ENCODE results near the gene PYGO1. TPM values are rescaled to one million over a fixed set of nuclear protein-coding genes. Genes with fewer than 3 reads are reported as not detected.

PYGO1 gene
- total and polyA plus RNA-seq, 7 experiments from 2014 or later: not detected

- Mint-ChIP-seq H3K4me1 (no peaks in the 10 kb centered on the region), H3K27me3 (peaks cover 0 to 11% (median 0%) of the 10 kb centered on the region in 5 donors), H3K27ac (peak overlapping the region in 1 of 9 donors; percentile 27), H3K4me3 (no peak overlapping the region), H3K9me3 (no peaks in the 10 kb centered on the region), H3K36me3 (no peaks in the 10 kb centered on the region)
- intact Hi-C loops (cut with micrococcal nuclease): no loop called here
- Histone ChIP-seq H3K27ac (ENCODE audit: low read depth, low read length) (no peak overlapping the region), H3K27me3 (ENCODE audit: control insufficient read depth in 2 of 2, insufficient read depth in 2 of 2, low read length in 2 of 2) (no peaks in the 10 kb centered on the region), H3K36me3 (ENCODE audit: control insufficient read depth in 2 of 3, insufficient read depth in 3 of 3, low read length in 3 of 3) (no peaks in the 10 kb centered on the region), H3K9me3 (ENCODE audit: control insufficient read depth in 2 of 3, low read length in 3 of 3) (no peaks in the 10 kb centered on the region), H3K4me1 (ENCODE audit: control insufficient read depth in 2 of 2, insufficient read depth in 2 of 2, low read length in 2 of 2) (no peaks in the 10 kb centered on the region), H3K4me3 (ENCODE audit: low read length) (no peak overlapping the region)
- DNase-seq: no peak
- ATAC-seq: no peak
- ChIA-PET CTCF (no interaction called here), POLR2A (no interaction called here)
Observed at GRCh38 chr15:55627730-55628368, 39.7 kb upstream of the PYGO1 start.

GRCh38 chr15:55619783-55620182 lies 31.6 kb upstream of the PYGO1 start:
- H3K36me3 Mint-ChIP-seq: no peaks in the 10 kb centered on the region
- ATAC-seq (no peak), DNase-seq (no peak)
- ChIA-PET CTCF (no interaction called here), POLR2A (no interaction called here)
- no peak overlapping the region for H3K27ac Mint-ChIP-seq
- Histone ChIP-seq H3K27ac (ENCODE audit: low read depth, low read length) (no peak overlapping the region), H3K4me1 (ENCODE audit: control insufficient read depth in 2 of 2, insufficient read depth in 2 of 2, low read length in 2 of 2) (no peaks in the 10 kb centered on the region), H3K36me3 (ENCODE audit: control insufficient read depth in 2 of 3, insufficient read depth in 3 of 3, low read length in 3 of 3) (no peaks in the 10 kb centered on the region), H3K27me3 (ENCODE audit: control insufficient read depth in 2 of 2, insufficient read depth in 2 of 2, low read length in 2 of 2) (no peaks in the 10 kb centered on the region), H3K4me3 (ENCODE audit: low read length) (no peak overlapping the region), H3K9me3 (ENCODE audit: control insufficient read depth in 2 of 3, low read length in 3 of 3) (no peaks in the 10 kb centered on the region)
- peaks cover 21 to 28% (median 26%) of the 10 kb centered on the region in 5 donors for H3K27me3 Mint-ChIP-seq
- H3K4me3 Mint-ChIP-seq: no peak overlapping the region
- no peaks in the 10 kb centered on the region for H3K4me1 Mint-ChIP-seq
- H3K9me3 Mint-ChIP-seq: no peaks in the 10 kb centered on the region
- intact Hi-C loops (cut with micrococcal nuclease): no loop called here

GRCh38 chr15:55618387-55618786 lies 30.2 kb upstream of the PYGO1 start:
- Mint-ChIP-seq H3K27ac (no peak overlapping the region), H3K9me3 (no peaks in the 10 kb centered on the region), H3K36me3 (no peaks in the 10 kb centered on the region), H3K4me3 (no peak overlapping the region), H3K27me3 (peaks cover 33 to 37% (median 35%) of the 10 kb centered on the region in 5 donors), H3K4me1 (no peaks in the 10 kb centered on the region)
- Histone ChIP-seq H3K27ac (ENCODE audit: low read depth, low read length) (no peak overlapping the region), H3K36me3 (ENCODE audit: control insufficient read depth in 2 of 3, insufficient read depth in 3 of 3, low read length in 3 of 3) (no peaks in the 10 kb centered on the region), H3K4me1 (ENCODE audit: control insufficient read depth in 2 of 2, insufficient read depth in 2 of 2, low read length in 2 of 2) (no peaks in the 10 kb centered on the region), H3K27me3 (ENCODE audit: control insufficient read depth in 2 of 2, insufficient read depth in 2 of 2, low read length in 2 of 2) (peaks cover 0 to 5% of the 10 kb centered on the region in 2 donors), H3K9me3 (ENCODE audit: control insufficient read depth in 2 of 3, low read length in 3 of 3) (no peaks in the 10 kb centered on the region), H3K4me3 (ENCODE audit: low read length) (no peak overlapping the region)
- DNase-seq: no peak
- POLR2A ChIA-PET: no interaction called here
- ATAC-seq: no peak
- CTCF ChIA-PET: interaction anchor here (0.6 to 0.9 kb wide), 2 partner anchors 25 to 144 kb away, joined by 3 read pairs; no protein-coding TSS in a partner anchor
- intact Hi-C loops (cut with micrococcal nuclease): no loop called here

GRCh38 chr15:55615445-55615844 lies 27.3 kb upstream of the PYGO1 start:
- no peak overlapping the region for H3K4me3 Mint-ChIP-seq
- no peak for ATAC-seq

GRCh38 chr15:55613727-55614126 lies 25.6 kb upstream of the PYGO1 start:
- H3K9me3 ChIP-seq (ENCODE audit: control insufficient read depth in 2 of 3, low read length in 3 of 3): no peaks in the 10 kb centered on the region
- H3K36me3 ChIP-seq (ENCODE audit: control insufficient read depth in 2 of 3, insufficient read depth in 3 of 3, low read length in 3 of 3): no peaks in the 10 kb centered on the region
- peaks cover 0 to 5% of the 10 kb centered on the region in 2 donors for H3K27me3 ChIP-seq (ENCODE audit: control insufficient read depth in 2 of 2, insufficient read depth in 2 of 2, low read length in 2 of 2)
- no peak overlapping the region for H3K4me3 ChIP-seq (ENCODE audit: low read length)
- ChIA-PET POLR2A (no interaction called here), CTCF (no interaction called here)
- H3K27ac ChIP-seq (ENCODE audit: low read depth, low read length): no peak overlapping the region
- Mint-ChIP-seq H3K27ac (no peak overlapping the region), H3K4me1 (no peaks in the 10 kb centered on the region), H3K9me3 (peaks cover 0 to 10% (median 0%) of the 10 kb centered on the region in 11 donors), H3K36me3 (no peaks in the 10 kb centered on the region), H3K27me3 (peaks cover 28 to 49% (median 45%) of the 10 kb centered on the region in 5 donors), H3K4me3 (no peak overlapping the region)
- intact Hi-C loops (cut with micrococcal nuclease): no loop called here
- H3K4me1 ChIP-seq (ENCODE audit: control insufficient read depth in 2 of 2, insufficient read depth in 2 of 2, low read length in 2 of 2): no peaks in the 10 kb centered on the region
- DNase-seq (no peak), ATAC-seq (no peak)

More at GRCh38 chr15:55615445-55615844, 27.3 kb upstream of the PYGO1 start:
- intact Hi-C loops (cut with micrococcal nuclease): no loop called here
- Histone ChIP-seq H3K36me3 (ENCODE audit: control insufficient read depth in 2 of 3, insufficient read depth in 3 of 3, low read length in 3 of 3) (no peaks in the 10 kb centered on the region), H3K4me1 (ENCODE audit: control insufficient read depth in 2 of 2, insufficient read depth in 2 of 2, low read length in 2 of 2) (no peaks in the 10 kb centered on the region), H3K27ac (ENCODE audit: low read depth, low read length) (no peak overlapping the region), H3K9me3 (ENCODE audit: control insufficient read depth in 2 of 3, low read length in 3 of 3) (no peaks in the 10 kb centered on the region), H3K4me3 (ENCODE audit: low read length) (no peak overlapping the region), H3K27me3 (ENCODE audit: control insufficient read depth in 2 of 2, insufficient read depth in 2 of 2, low read length in 2 of 2) (peaks cover 0 to 5% of the 10 kb centered on the region in 2 donors)
- Mint-ChIP-seq H3K9me3 (peaks cover 0 to 2% (median 0%) of the 10 kb centered on the region in 11 donors), H3K27ac (no peak overlapping the region), H3K36me3 (no peaks in the 10 kb centered on the region), H3K4me1 (no peaks in the 10 kb centered on the region), H3K27me3 (peaks cover 37 to 48% (median 44%) of the 10 kb centered on the region in 5 donors)
- ChIA-PET CTCF (no interaction called here), POLR2A (no interaction called here)
- DNase-seq: no peak

GRCh38 chr15:55606214-55606613 lies 18.1 kb upstream of the PYGO1 start:
- no peak overlapping the region for H3K27ac Mint-ChIP-seq
- H3K27ac ChIP-seq (ENCODE audit: low read depth, low read length): no peak overlapping the region
- no peak for DNase-seq
- peaks cover 0 to 38% (median 6%) of the 10 kb centered on the region in 11 donors for H3K9me3 Mint-ChIP-seq
- H3K36me3 Mint-ChIP-seq: no peaks in the 10 kb centered on the region
- ATAC-seq: no peak
- no peaks in the 10 kb centered on the region for H3K27me3 ChIP-seq (ENCODE audit: control insufficient read depth in 2 of 2, insufficient read depth in 2 of 2, low read length in 2 of 2)
- POLR2A ChIA-PET: no interaction called here
- no peaks in the 10 kb centered on the region for H3K4me1 ChIP-seq (ENCODE audit: control insufficient read depth in 2 of 2, insufficient read depth in 2 of 2, low read length in 2 of 2)
- CTCF ChIA-PET: no interaction called here
- H3K36me3 ChIP-seq (ENCODE audit: control insufficient read depth in 2 of 3, insufficient read depth in 3 of 3, low read length in 3 of 3): no peaks in the 10 kb centered on the region
- no peaks in the 10 kb centered on the region for H3K4me1 Mint-ChIP-seq
- H3K4me3 ChIP-seq (ENCODE audit: low read length): no peak overlapping the region
- no peak overlapping the region for H3K4me3 Mint-ChIP-seq
- intact Hi-C loops (cut with micrococcal nuclease): no loop called here
- no peaks in the 10 kb centered on the region for H3K9me3 ChIP-seq (ENCODE audit: control insufficient read depth in 2 of 3, low read length in 3 of 3)
- peaks cover 3 to 28% (median 25%) of the 10 kb centered on the region in 5 donors for H3K27me3 Mint-ChIP-seq

- intact Hi-C loops (cut with micrococcal nuclease): no loop called here
- Histone ChIP-seq H3K4me1 (ENCODE audit: control insufficient read depth in 2 of 2, insufficient read depth in 2 of 2, low read length in 2 of 2) (no peaks in the 10 kb centered on the region), H3K36me3 (ENCODE audit: control insufficient read depth in 2 of 3, insufficient read depth in 3 of 3, low read length in 3 of 3) (no peaks in the 10 kb centered on the region), H3K27ac (ENCODE audit: low read depth, low read length) (no peak overlapping the region), H3K9me3 (ENCODE audit: control insufficient read depth in 2 of 3, low read length in 3 of 3) (no peaks in the 10 kb centered on the region), H3K4me3 (ENCODE audit: low read length) (no peak overlapping the region), H3K27me3 (ENCODE audit: control insufficient read depth in 2 of 2, insufficient read depth in 2 of 2, low read length in 2 of 2) (no peaks in the 10 kb centered on the region)
- no peak for ATAC-seq
- H3K27ac Mint-ChIP-seq: no peak overlapping the region
- no peaks in the 10 kb centered on the region for H3K4me1 Mint-ChIP-seq
- H3K36me3 Mint-ChIP-seq: no peaks in the 10 kb centered on the region
- no peak overlapping the region for H3K4me3 Mint-ChIP-seq
- H3K9me3 Mint-ChIP-seq: peaks cover 0 to 13% (median under 1%) of the 10 kb centered on the region in 11 donors
- H3K27me3 Mint-ChIP-seq: peaks cover 5 to 27% (median 23%) of the 10 kb centered on the region in 5 donors
- ChIA-PET CTCF (no interaction called here), POLR2A (no interaction called here)
- no peak for DNase-seq
Observed at GRCh38 chr15:55601374-55601773, 13.2 kb upstream of the PYGO1 start.
